Activated CD8-positive, alpha-beta memory T cell treated with anti-CD3 and anti-CD28 coated beads, Interleukin-2, amount 50 U/mL, for 1 hour (primary cell): ENCODE measurements around the gene RALGPS2.

Source experiments
- DNase-seq: peaks from one replicate; pipeline ENCODE4 v3.0.0-alpha.2; 2020; ENCODE audit errors: extremely low read depth

Gene RALGPS2

DNA sequence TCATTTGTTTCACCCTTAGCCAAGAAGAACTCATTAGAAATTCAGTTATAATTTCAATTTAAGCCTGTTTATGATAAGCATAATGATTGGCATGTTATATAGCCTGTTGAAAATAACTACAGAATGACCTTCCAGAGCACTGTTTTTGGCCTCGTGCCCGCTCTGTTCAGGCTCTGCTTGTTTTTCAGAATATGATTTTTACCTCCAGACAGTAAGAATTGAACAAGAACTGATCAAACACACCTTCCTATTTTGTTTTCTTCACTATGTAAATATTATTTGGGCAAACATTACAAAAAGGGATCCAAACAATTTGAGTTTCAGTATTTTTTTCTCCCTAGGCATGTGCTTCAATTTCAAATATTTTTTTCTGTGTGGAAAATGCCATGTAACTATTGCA lies 193.9 kb downstream of the RALGPS2 start:
- no peak for DNase-seq

DNA sequence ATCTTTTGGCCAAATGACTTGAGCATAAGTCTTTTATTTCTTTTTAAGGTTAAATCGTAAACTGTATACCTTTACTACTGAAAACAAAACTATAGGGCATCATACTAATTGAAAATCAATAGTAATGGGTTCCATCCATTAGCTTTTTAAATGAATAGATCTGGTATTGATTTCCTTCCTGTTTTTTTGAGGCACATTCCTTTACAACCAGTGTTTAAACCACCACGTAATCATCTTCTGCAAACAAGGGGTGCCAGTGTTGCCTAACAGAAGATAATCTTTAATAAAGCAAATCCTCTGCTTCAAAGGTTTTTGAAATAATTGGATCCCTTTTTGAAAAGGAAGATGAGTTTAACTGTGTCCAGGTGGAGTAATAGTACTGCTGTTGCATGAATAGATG lies 194.5 kb downstream of the RALGPS2 start:
- no peak for DNase-seq

DNA sequence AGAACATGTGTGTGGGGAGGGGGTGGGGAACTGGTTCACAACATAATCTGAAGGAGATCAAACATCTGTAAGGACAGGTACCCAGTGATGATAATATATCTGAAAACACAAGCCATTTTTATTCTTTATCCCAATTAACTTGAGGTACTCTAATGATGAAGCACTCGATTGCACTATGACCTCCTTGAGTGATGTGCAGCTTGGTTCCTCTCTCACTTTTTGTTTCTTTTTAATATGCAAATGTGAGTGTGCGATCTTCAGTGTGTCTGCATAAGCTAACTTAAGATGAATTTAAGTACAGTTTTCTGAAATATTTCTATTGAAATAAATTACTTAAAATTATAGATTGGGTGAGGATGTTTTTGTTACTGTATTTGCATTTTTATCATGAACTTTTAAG lies 196.5 kb downstream of the RALGPS2 start:
- DNase-seq = no peak

DNA sequence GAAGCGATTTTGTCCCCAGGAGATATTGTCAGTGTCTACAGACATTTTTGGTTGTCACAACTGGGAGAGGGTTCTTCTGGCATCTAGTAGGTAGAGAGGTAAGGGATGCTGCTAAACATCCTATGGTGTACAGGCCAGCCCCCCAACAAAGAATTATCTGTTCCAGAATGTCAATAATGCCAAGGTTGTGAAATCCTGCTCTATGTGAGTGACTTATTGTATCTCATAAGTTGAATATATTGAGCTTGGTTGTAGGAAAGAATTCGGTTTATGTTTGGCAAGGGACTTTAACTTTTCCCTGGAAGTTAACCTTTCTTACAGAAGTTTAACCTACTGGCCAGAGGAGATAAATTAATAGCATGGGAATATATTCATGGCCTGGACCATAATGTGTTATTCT lies 198.5 kb downstream of the RALGPS2 start:
- DNase-seq = no peak

DNA sequence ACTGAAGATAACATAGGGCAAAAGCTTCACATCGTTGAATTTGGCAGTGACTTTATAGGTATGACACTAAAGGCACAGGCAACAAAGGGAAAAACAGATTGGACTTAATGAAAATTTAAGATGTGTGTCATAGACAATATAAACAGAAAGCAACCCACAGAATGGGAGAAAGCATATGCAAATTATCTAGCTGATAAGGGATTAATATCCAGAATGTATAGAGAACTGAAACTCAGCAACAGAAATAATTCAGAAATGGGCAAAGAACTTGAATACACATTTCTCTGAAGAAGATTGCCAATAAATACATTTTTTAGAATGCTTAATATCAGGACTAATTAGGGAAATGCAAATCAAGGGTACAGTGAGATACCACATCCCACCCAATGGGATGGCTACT lies 201.0 kb downstream of the RALGPS2 start:
- DNase-seq = no peak

DNA sequence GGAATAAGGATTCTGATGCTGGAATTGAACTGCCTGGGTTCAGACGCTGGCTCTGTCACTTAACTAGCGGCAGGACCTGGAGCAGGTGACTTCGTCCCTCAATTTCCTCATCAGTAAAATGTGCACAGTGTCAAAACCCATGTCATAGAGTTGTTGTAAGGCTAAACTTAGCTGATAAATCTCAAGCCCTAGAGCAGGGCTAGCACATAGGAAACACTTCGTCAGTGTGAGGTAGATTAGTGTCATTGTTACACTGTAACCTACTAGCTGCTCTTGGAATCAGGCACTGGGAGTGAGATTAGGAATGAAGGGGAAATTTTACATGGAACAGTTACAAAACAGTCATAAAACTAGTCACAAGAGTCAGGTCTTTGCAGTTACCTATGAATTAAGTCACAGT lies 202.0 kb downstream of the RALGPS2 start:
- no peak for DNase-seq

DNA sequence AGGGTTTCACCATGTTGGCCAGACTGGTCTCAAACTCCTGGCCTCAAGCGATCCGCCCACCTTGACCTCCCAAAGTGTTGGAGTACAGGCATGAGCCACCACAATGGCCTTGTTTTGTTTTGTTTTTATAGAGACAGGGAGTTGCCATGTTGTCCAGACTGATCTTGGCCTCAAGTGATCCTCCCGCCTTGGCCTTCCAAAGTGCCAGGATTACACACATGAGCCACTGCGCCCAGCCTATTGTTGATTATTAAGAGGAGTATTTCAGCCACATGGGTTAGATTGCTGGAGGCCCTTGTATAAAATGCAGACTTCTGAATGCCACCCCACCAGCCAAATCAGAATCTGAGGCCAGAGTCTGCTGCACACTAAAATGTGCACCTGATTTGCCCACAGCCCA lies 203.0 kb downstream of the RALGPS2 start:
- no peak for DNase-seq

DNA sequence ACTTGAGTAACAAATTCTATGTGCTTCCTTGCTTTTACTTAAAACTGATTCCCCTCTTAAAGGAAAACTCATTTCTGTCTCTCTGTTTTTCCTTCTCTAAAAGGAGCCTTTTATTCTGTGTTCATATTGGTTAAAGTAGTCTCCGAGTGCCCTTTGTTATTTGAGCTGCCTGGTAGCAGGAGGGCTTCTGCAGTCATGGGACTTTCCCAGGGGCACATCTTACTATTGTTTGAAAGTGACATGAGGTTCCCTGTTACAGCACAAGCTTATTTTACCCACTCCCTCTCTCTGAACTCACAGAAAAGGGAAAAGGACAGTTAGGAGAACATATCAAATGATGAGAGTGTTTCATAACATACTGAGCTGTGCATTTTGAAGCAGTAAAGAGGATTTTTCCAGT lies 203.9 kb downstream of the RALGPS2 start:
- DNase-seq = no peak

DNA sequence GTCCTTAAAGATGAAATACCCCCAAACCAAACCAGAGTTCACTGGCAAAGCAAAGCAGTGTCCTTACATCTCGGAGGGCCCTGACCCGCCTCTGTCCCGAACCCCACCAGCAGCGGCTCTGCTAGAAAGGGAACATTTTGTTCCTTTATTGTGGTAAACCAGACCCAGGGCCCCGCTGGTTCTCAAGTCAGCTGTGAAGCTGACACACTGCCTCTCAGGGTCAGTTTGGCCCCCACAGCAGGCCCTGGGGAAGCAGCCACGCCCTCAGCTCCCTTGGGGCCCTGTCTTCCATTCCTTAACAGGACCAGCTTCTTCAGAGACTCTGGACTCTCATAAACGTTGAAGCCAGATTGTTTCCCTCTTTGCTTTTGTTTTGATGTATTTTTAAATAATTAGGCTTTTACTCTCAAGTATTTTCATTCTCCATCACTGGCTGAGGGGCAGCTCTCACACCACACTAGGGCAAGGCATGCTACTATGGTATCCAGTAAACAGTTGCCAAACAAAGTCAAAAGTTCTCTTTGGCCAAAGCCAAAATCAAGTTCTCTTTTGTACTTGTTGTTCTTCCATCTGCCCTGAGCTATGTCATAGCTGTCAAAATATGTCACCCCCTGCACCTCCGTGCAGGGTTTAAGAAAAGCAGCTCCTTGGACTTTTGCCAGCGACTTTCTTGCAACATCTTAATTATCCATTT lies 207.0 kb downstream of the RALGPS2 start:
- DNase-seq = no peak

DNA sequence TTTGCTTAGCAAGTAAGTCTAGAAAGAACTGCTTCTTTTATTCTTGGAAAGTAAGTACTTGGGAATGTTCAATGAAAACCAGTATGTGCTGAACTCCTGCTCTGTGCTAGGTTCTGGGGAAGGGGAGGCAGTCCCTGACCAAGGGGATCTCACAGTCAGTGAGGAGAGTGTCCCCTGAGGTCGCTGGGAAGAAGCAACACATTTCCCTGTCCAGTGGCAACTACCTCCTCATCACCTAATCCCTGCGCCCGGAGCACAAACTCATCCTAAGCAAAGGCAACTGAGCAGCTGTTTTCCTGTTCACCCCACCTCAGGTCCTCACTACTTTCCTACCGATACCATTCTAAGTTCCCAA lies 207.5 kb downstream of the RALGPS2 start:
- no peak for DNase-seq

DNA sequence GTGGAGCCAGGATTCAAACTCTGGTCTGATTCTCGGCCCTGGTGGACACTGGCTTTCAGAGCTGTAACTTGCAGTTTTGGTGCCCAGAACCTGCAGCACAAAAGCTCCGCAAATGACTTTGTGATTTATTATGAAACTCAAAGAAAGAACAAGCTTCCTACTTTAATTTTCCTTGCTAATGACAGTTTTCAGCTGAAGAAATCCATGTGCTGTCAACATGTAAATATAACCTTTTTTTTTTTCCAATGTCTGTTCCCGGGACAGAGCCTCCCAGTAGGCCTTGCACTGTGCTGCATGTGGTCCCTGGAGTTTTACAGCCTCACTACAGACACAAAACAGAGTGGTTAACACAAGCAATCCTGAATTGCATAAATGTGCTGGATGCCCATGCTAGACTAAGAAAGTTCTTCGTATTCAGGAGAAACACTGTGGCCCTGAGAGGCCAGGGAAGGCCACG lies 208.1 kb downstream of the RALGPS2 start:
- no peak for DNase-seq

DNA sequence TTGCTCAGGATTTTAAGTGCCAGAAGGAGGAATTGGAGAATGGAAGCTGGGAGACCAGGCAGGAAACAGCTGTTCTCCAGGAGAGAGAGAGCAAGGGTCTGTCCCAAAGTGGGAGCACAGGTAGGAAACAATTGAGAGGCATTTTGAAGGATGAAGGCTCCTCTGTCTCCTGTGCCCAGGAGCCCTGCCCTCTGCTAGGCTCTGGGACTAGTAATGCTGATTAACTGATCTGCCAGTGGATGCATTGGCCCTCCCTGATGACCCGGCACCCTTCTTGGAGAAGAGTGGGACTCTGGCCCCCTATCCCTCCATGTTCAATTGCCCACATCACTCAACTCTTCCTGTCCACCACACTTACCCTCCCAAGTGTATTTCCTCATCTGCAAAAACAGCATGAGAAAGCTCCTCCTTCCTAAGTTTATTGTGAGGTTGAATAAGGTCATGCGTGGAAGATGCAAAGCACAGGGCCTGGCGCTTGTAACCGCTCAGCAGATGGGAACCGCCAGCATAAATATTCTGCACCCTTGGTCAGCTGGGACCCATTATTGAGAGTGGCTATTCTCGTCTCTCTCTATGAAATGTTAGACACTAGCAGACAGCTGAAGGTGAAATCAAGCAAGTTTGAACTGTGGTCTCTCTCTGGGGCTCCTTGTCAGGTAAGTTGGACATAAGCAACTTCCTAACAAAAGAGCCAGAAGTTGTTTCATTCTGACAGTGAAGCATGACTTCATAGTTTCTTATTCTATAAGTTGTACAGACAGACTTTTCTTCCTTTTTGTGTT lies 208.9 kb downstream of the RALGPS2 start:
- DNase-seq = no peak

DNA sequence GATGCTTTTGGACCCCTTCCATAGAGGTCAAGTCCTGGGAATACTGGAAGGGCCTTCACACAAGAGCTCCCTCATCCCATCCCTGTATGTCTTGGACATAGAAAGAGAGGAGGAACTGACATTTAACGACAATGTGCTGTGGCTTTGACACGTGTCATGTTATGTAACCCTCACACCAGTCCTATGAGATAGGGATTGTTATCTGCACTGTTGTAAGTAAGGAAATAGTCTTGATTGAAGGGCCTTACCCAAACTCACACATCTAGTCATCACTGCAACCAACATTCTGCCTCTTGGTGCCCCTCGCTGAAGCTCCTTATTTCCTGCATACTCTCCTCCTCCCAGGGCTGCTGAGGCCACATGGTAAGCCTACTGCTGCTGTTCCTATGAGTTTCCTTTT lies 209.5 kb downstream of the RALGPS2 start:
- no peak for DNase-seq

DNA sequence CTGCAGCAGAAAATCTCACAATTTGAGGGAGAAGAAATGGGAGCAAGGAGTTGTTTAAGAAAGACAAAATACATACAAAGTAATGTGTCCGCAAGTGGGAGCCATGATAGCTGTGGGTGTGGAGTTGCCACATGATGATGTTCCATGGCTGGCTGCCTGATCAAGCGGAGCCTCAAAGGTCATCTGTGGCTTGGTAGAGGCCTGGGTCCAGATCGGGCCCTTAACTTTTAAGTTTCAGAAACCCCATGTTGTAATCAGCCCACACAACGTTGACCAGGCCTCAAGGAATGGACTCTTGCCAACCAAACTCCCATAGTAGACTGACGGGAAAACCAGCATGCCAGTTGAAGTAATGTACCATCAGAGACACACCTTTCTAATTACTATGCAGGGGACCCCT lies 210.6 kb downstream of the RALGPS2 start:
- no peak for DNase-seq

DNA sequence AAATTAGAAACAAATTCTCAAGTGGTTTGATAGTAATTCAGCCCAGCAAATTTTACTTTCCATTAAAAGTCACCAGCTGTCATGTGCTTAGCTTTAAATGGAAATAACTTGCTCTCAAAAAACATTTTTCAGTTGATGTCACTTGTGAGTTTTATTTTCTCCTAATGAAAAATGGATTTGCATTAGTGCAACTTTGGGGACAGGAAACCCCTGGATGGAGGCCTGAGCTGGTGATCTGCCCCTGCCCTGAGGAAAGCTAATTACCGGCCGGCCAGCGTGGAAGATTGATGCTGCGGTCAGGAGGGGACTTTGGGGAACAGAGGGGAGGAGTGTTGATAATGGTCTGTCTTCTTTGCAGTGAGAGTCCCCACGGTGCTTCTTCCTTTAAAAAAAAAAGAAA lies 212.7 kb downstream of the RALGPS2 start:
- no peak for DNase-seq

DNA sequence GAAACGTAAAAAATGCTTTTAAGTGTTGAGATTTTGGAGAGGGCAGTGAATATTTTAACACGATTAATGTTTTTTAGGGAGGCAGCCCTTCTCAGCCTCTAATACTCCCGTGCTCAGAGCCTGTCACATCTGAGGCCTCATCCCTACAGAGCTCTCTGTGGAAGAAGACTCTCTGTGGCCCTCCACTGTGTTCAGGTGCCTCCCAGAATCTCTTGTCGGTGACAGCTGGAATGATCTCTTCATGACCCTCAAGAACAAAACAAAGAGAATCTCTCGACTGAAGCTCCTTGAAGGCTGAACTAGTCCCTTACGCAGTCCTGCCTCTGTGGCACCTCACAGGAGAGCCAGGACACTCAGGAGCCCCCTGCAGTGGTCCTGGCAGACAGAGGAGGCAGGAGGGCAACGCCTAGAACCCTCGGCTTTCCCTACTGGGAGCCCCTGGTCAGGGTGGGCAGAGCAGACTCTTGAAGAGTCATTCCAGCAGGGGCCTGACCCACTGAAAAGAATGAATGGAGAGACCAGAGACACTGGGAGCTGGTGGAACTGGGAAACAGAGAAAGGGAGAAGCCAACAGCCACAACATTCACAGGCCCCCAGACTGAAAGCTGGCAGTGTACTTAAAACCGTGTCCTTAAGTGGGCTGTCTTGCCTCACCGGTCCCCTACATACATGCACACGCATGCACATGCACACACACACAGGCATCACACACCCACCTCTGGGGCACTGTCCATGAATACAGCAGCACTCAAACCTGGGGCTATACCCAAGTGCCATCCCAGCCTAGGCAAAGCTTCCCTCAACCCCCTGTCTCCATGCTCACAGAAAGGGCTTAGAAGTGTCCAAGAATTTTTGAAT lies 213.3 kb downstream of the RALGPS2 start:
- DNase-seq = no peak

DNA sequence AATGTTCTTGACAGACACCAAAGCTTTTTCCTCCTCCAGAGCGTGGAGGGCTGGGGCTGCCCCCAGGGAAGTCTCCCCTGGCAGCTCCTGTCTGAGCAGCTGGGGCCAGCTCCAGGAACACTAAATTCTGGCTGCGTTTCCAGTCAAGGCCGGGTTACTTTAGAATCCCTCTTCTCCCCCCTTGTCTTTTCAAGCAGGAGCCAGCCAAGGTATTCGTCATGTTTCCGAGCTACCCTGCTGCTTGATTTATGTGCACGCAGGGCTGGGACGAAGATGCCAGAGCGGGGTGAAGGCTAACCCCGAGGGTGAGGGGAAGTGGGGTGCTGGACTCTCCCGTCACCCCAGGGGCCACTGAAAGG lies 213.9 kb downstream of the RALGPS2 start:
- no peak for DNase-seq

DNA sequence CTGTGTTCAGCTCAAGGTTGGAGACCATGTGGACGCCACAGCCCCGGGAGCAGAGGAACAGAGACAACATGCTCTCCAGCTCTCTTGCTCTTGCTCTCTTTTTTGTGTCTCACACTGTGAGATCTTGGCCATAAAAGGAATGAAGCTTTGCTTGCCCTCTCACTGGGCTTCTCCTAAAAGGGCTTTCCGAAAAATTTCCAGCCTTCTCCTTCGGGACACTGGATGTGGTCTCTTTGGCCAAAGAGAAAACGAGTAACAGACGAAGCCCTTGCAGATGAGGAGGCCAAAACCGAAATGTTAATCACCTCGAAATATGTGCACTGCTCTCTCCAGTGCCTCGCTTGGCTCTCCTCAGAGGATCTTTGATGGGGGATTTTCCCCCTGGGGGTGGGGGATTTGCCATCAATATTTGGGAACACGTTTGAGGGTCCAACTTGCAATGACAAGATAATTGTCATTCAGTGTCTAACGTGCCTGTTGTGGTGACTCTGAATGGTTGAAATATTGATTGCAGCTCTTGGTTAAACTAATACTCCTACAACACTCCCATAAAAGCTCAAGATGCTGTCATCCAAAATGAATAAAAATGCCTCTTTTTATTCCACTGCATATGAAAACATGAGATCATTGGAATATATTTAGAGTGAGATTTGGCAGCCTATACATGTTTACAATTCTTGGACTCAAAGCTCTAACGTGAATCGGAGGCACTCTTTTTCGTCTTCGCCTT lies 214.5 kb downstream of the RALGPS2 start:
- DNase-seq = no peak

DNA sequence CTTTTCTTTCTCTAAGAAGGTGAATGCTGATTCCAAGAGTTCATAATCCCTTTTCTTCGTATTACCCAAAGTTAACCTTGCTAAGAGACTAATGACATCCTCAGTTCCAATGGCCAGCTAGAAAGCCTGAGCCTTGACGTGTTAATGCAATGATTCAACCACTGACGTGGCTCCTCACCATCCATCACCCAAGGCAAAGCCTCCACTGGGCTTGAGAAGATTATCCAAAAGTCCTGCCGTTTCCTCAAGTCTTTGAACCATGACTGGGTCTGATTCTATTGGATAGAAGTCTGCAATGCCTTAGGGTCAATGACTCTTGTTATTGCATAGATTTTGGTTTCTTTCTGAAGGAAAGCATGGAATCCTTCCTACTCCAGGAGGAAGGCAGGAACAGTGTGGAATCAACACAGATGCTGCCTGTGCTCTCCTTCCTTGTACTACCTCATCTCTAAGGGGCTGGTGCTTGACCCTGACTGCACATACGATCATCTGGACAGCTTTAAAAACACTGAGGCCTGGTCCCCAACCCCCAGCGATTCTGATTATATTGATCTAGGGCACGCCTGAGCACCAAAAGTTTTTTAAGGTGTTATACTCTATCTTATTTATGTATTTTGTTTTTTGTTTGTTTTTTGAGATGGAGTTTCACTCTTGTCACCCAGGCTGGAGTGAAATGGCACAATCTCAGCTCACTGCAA lies 215.2 kb downstream of the RALGPS2 start:
- no peak for DNase-seq

DNA sequence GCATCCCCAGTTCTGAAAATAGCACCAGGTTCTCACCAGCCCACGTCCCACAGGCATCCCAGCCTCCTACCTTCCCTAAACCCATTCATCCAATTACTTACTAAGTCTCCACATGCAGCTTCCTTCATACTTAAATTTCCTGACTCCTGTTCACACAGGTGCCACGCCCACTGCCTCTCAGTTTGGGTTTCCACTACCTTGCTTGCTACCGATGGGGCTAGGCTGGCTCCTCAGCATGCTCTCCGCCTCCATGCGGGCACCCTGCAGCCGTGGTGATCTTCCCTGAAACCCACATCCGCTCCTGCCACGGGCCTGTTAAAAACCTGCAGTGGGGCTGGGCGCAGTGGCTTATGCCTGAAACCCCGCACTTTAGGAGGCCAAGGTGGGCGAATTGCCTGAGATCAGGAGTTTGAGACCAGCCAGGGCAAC lies 216.2 kb downstream of the RALGPS2 start:
- no peak for DNase-seq

DNA sequence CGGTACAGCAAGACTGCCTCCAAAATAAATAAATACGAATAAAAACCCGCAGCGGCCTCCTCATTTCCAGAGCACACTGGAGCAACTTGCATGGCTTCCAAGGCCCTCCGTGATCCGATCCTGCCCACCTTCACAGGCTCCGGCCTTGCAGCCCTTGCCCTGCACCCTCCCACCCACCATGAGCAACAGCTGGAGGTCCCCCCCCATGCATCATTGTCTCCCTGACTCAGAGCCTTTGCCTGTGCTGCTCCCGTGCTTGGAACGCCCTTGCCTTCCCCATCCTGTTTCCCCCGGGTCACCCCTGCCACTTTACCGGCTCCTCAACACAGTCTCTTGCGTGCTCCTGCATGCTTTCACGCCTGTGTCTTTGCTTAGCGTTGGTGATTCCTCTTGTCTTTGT lies 216.8 kb downstream of the RALGPS2 start:
- no peak for DNase-seq
